OCI-LY1 (cell line): ENCODE measurements around the gene PHF14.

Experiments
- H2AFZ ChIP-seq: fragments of 200-600 bp; sonication (generic), shearing (Covaris generic); 2 replicates; pipeline ENCODE4 v1.6.0; 2014; ENCODE audit warnings: antibody characterized with exemption, mild to moderate bottlenecking, low read length
- H3F3A ChIP-seq: fragments of 200-600 bp; sonication (generic), shearing (Covaris generic); 2 replicates; pipeline ENCODE4 v1.6.0; 2014; ENCODE audit warnings: mild to moderate bottlenecking, antibody characterized with exemption, low read length, moderate library complexity; ENCODE audit not compliant: insufficient read depth
- H3K27ac ChIP-seq: fragments of 200-600 bp; sonication (generic); 2 replicates; pipeline ENCODE4 v1.5.1; 2014; ENCODE audit warnings: low read length, mixed run types, mild to moderate bottlenecking, low read depth; ENCODE audit not compliant: poor library complexity, severe bottlenecking
- H3K27me3 ChIP-seq: fragments of 200-600 bp; sonication (generic); 2 replicates; pipeline ENCODE4 v1.6.0; 2014; ENCODE audit warnings: antibody characterized with exemption, mild to moderate bottlenecking, low read length, moderate library complexity; ENCODE audit not compliant: insufficient read depth
- H3K36me3 ChIP-seq: fragments of 200-600 bp; sonication (generic); 2 replicates; pipeline ENCODE4 v1.6.1; 2014; ENCODE audit warnings: mild to moderate bottlenecking, antibody characterized with exemption, low read length, moderate library complexity, mixed read lengths; ENCODE audit not compliant: insufficient read depth
- H3K4me1 ChIP-seq: fragments of 200-600 bp; sonication (generic); 2 replicates; pipeline ENCODE4 v1.5.1; 2014; ENCODE audit warnings: mild to moderate bottlenecking, low read length, moderate library complexity; ENCODE audit not compliant: insufficient read depth, severe bottlenecking
- H3K4me2 ChIP-seq: fragments of 200-600 bp; sonication (generic), shearing (Covaris generic); 2 replicates; pipeline ENCODE4 v1.6.1; 2014; ENCODE audit warnings: low read length
- H3K4me3 ChIP-seq: fragments of 200-600 bp; sonication (generic); 2 replicates; pipeline ENCODE4 v1.5.1; 2014; ENCODE audit warnings: low read length, low read depth, mild to moderate bottlenecking, mixed read lengths; ENCODE audit not compliant: poor library complexity, severe bottlenecking
- H3K79me2 ChIP-seq: fragments of 200-600 bp; shearing (Covaris generic); 2 replicates; pipeline ENCODE4 v1.6.1; 2016; ENCODE audit warnings: mixed run types, low read length, mixed read lengths; ENCODE audit not compliant: insufficient read depth
- H3K9ac ChIP-seq: fragments of 200-600 bp; sonication (generic), shearing (Covaris generic); 2 replicates; pipeline ENCODE4 v1.6.1; 2014; ENCODE audit warnings: mild to moderate bottlenecking, low read length, mixed read lengths
- H3K9me2 ChIP-seq: fragments of 200-600 bp; sonication (generic), shearing (Covaris generic); 2 replicates; pipeline ENCODE4 v1.6.1; 2014; ENCODE audit warnings: low read depth, mild to moderate bottlenecking, low read length, mixed read lengths
- H3K9me3 ChIP-seq: fragments of 200-600 bp; shearing (Covaris generic); 2 replicates; pipeline ENCODE4 v1.6.1; 2014; ENCODE audit warnings: low read length, mixed read lengths
- H4K20me1 ChIP-seq: fragments of 200-600 bp; sonication (generic), shearing (Covaris generic); 2 replicates; pipeline ENCODE4 v1.6.0; 2016; ENCODE audit warnings: mild to moderate bottlenecking, low read length; ENCODE audit not compliant: insufficient read depth
- EZH2 ChIP-seq: fragments of 200-600 bp; sonication (generic), shearing (Covaris generic); IDR thresholded peaks from 2 replicates; pipeline ENCODE4 v1.8.0; 2017; ENCODE audit warnings: borderline replicate concordance, mixed run types, mild to moderate bottlenecking, antibody characterized with exemption, low read length, moderate library complexity, mixed read lengths
- TF ChIP-seq, protein P1 (sequence below): fragments of 200-600 bp; sonication (generic), shearing (Covaris generic); IDR thresholded peaks from 2 replicates; pipeline ENCODE4 v1.5.1; 2017; ENCODE audit warnings: mild to moderate bottlenecking, antibody characterized with exemption, low read length, moderate library complexity, mixed read lengths

The PHF14 gene

DNA sequence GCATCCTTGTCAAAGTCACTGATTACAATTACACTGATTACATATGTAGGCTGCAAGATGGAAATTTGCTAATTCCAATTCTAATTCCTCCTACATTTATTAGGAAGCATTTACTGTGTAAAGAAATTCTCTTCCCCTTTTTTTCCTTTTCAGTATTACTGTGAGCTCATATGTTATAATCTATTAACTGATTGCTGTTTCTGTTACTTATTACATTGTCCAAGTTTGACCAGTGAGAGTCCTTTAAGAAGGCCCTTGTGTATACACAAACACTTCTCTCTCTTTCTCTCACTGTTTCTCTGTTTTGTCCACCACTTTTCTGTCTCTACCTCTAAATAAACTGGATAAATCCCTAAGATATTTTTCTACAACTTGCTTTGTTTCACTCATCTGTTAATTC is 31.5 kb downstream of the PHF14 start:
- Histone ChIP-seq H3K4me1 (no peaks in the 10 kb centered on the region), H3K27ac (no peak overlapping the region), H3F3A (no peaks in the 10 kb centered on the region), H3K27me3 (no peaks in the 10 kb centered on the region), H3K9me2 (no peaks in the 10 kb centered on the region), H2AFZ (no peak overlapping the region), H3K36me3 (peaks cover 49% of the 10 kb centered on the region), H3K4me3 (no peak overlapping the region), H3K4me2 (no peak overlapping the region), H3K9me3 (no peaks in the 10 kb centered on the region), H4K20me1 (no peaks in the 10 kb centered on the region), H3K79me2 (peaks cover 60% of the 10 kb centered on the region), H3K9ac (no peak overlapping the region)
- TF ChIP-seq, protein P1, sequence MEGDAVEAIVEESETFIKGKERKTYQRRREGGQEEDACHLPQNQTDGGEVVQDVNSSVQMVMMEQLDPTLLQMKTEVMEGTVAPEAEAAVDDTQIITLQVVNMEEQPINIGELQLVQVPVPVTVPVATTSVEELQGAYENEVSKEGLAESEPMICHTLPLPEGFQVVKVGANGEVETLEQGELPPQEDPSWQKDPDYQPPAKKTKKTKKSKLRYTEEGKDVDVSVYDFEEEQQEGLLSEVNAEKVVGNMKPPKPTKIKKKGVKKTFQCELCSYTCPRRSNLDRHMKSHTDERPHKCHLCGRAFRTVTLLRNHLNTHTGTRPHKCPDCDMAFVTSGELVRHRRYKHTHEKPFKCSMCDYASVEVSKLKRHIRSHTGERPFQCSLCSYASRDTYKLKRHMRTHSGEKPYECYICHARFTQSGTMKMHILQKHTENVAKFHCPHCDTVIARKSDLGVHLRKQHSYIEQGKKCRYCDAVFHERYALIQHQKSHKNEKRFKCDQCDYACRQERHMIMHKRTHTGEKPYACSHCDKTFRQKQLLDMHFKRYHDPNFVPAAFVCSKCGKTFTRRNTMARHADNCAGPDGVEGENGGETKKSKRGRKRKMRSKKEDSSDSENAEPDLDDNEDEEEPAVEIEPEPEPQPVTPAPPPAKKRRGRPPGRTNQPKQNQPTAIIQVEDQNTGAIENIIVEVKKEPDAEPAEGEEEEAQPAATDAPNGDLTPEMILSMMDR, result no peak
- TF ChIP-seq EZH2, result no peak

DNA sequence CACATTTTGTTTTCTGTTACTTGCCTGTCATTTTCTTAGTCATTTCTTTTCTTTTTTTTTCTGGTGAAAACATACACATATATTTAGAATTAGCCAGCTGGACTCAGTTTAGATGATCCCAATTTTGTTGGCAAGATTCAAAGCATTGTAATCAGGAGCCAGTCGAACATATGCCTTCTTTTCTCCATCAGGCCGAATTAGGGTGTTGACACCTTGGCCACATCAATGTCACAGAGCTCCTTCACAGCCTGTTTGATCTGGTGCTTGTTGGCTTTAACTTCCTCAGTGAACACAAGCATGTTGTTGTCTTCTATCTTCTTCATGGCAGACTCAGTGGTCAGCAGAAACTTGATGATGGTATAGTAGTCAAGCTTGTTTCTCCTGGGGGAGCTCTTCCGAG is 32.6 kb downstream of the PHF14 start:
- Histone ChIP-seq H2AFZ (no peak overlapping the region), H3K4me1 (no peaks in the 10 kb centered on the region), H3K27ac (no peak overlapping the region), H3K9ac (no peak overlapping the region), H3K9me3 (no peaks in the 10 kb centered on the region), H3F3A (no peaks in the 10 kb centered on the region), H3K36me3 (peaks cover 44% of the 10 kb centered on the region), H3K4me3 (no peak overlapping the region), H3K27me3 (no peaks in the 10 kb centered on the region), H4K20me1 (no peaks in the 10 kb centered on the region), H3K79me2 (peaks cover 53% of the 10 kb centered on the region), H3K4me2 (no peak overlapping the region), H3K9me2 (no peaks in the 10 kb centered on the region)
- TF ChIP-seq EZH2, result no peak
- TF ChIP-seq, protein P1, result no peak

DNA sequence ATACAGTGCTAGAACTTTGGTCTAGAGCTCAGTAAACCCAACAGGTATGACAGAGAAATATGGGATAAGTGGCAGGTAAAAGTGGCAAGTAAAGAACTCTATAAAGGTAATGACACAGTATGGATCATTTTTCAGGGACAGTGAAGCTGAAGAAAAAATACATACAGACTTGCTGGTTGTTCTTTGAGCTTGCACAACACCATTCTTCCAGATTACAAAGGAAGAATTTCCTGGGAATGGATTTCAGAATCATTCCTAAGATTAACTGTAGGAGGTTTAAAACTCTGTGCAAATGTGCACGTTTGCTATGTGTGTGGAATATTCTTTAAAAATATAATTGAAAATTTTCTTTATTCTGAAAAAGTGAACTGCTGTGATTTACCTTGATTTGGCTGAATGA is 36.0 kb downstream of the PHF14 start:
- Histone ChIP-seq H3K4me3 (no peak overlapping the region), H3K9me3 (no peaks in the 10 kb centered on the region), H3F3A (no peaks in the 10 kb centered on the region), H3K4me2 (no peak overlapping the region), H3K9me2 (no peaks in the 10 kb centered on the region), H3K27me3 (no peaks in the 10 kb centered on the region), H3K79me2 (peaks cover 46% of the 10 kb centered on the region), H2AFZ (no peak overlapping the region), H4K20me1 (no peaks in the 10 kb centered on the region), H3K27ac (no peak overlapping the region), H3K9ac (no peak overlapping the region), H3K36me3 (peaks cover 49% of the 10 kb centered on the region), H3K4me1 (no peaks in the 10 kb centered on the region)
- TF ChIP-seq, protein P1, result no peak
- no peak for TF ChIP-seq EZH2
